Inflammatory macrophage (primary cell): ENCODE results near the gene UBE4B.
"Not testable (repeated sequence)": the region's sequence is repeated elsewhere in the genome, so short reads cannot be mapped to it uniquely, and the experiment has no call there.

Source experiments
- DNase-seq, 2 donors: peaks; one replicate each; pipeline ENCODE4 v3.0.0-alpha.2; 2020 to 2022

Gene UBE4B

DNA sequence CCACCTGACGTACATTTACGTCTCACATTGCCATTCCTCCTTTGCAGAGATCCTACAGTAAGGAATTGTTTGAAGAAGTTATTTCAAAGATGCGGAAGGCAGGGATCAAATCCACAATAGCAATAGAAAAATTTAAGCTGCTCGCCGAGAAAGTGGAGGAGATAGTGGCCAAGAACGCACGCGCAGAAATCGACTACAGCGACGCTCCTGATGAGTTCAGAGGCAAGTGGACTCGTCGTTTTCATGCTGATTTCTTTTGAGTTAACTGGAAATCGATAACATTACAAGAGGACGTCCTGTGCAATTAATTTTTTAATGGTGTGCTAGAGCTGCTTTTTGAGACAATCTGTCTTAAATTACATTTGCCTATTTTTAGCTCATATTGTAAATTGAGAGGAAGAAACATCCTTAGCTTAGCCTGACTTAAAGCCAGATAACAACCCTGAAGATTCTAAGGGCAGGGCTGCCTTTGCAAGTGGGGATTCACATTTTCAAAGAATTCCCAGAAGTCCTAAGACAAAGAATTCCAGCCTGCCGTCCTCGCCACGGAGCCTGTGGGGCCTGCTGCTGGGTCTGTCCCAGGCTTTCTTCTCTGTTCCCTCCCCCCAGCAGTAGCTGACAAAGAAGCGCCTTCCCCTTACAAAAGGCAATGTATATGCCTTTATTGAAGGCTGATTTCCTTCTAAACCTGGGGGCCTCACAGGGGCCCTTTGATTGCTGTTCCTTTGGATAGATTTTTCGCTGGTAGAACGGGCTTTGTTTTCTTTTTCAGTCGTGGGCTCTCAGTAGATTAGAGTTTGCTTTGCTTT, 146.0 kb downstream of the UBE4B start:
- no peak for DNase-seq

- DNase-seq, result no peak
Observed at GRCh38 chr1:10179406-10180091, 146.8 kb downstream of the UBE4B start.

- no peak for DNase-seq
Observed at GRCh38 chr1:10181154-10181553, 148.4 kb downstream of the UBE4B start.

DNA sequence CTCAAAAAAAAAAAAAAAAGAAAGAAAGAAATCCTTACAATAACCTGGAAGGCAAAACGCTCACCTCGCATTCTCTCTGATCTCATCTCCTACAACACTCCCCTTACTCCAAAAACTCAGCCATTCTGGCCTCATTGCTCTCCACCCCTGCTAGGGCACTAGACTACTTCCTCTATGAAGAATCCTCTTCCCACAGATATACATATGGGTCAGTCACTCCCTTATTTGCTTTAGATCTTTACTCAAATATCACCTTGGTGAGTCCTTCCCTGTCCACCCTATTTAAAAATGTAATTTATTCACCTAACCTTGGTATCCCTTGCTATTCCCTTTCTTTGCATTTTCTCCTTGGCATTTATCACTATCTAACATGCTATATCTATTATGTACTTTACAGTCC, 153.0 kb downstream of the UBE4B start:
- no peak for DNase-seq

DNA sequence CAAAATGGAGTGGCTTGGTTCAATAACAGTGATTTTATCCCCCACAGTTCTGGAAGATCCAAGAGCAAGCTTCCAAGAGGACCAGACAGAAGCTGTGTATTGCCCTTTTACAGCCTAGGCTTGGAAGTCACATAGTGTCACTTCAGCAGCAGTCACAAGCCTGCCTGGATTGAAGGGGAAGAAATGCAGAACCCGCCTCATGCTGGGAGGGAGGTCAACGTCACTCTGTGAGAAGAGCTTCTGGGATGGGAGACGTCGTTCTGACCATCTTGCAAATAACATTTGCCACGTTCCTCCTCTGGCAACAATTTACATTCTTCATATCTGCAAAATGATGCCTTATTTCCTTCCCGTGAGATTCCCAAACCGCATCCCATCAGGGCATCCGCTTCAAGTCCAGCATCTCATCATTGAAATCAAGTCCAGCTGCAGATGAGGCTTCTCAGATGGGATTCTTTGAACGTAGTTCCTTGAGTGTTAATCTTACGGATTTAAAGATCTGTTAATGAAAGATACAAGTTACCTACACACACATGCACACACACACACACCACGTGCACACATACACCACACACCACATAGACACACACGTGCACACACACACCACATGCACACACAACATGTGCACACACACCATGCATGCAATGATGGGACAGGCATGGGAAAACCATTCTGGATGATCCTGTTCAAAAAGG, 153.7 kb downstream of the UBE4B start:
- DNase-seq, result no peak

DNA sequence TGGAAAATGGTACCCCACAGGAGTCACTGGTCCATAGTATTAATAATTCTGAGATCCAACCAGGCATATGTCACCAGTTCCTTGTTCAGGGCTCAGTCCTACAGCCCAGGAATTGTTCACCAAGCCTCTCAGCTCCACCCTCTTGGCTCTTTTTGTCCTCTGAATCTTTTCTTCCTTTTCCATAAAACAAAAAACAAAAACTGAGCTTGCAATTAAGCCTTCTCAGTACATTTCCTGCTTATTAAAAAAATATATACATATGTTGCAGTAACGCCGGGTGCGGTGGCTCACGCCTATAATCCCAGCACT, 154.2 kb downstream of the UBE4B start:
- no peak for DNase-seq

DNA sequence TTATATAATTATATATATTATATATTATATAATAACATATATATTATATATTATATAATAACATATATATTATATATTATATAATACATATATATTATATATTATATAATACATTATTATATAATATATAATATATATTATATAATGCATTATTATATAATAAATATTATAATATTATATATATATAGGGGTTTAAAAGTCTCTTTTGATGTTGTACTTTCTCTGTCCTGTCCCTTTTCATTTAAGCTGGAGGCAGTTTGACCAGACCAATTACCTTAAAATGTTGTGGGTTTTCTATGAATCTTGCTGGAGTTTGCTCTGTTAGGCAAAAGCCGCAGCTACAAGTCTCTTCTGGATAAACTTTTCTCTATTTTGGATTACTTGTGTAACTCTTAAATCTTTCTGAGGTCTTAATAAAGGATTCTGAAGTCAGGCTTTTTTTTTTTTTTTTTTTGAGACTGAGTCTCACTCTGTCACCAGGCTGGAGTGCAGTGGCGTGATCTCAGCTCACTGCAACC, 155.4 kb downstream of the UBE4B start:
- no peak for DNase-seq

- DNase-seq, result no peak
Observed at GRCh38 chr1:10189659-10190058, 156.9 kb downstream of the UBE4B start.

DNA sequence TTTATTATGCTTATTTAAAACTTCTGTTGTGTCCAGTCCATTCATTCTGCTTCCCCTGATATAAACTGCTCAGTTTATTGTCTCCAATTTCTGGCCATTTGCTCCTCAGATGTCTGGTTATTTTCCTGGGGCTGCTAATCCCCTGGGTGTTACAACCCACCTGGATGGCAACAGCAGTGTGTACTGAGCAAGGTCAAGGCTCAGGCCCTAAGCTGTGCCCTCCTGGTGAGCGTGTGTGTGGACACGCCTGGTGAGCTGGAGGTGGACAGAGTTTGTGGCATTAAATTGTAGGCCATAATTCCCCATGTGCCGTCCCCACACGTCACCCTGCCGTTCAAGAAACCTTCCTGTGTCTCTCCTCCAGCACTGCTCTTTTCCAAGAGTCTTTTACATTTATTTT, 159.5 kb downstream of the UBE4B start:
- DNase-seq, result no peak

GRCh38 chr1:10193288-10193687, 160.5 kb downstream of the UBE4B start:
- DNase-seq, result no peak

- no peak for DNase-seq
Observed at GRCh38 chr1:10195570-10195969, 162.8 kb downstream of the UBE4B start.

GRCh38 chr1:10196976-10197375, 164.2 kb downstream of the UBE4B start:
- no peak for DNase-seq

- no peak for DNase-seq
Observed at GRCh38 chr1:10200620-10201019, 167.9 kb downstream of the UBE4B start.

GRCh38 chr1:10204003-10204642, 171.4 kb downstream of the UBE4B start:
- DNase-seq, result no peak

- not testable (repeated sequence) for DNase-seq
Observed at GRCh38 chr1:10205206-10205605, 172.4 kb downstream of the UBE4B start.

- no peak for DNase-seq
Observed at GRCh38 chr1:10207810-10208209, 175.1 kb downstream of the UBE4B start.

DNA sequence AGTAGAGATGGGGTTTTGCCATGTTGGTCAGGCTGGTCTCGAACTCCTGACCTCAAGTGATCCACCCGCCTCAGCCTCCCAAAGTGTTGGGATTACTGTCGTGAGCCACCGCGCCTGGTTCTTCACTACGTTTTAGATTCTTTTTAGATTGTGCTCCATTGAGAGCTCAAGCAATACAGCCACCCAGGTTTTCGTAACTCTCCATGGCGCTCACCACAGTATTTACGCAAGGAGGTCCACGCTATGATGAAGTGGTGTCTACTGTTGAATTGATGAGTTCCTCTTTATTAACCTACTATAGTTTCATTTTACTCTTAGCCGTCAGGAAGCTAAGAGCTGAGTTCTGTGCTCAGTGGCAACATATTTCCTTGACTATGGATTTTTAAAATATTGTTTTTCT, 175.8 kb downstream of the UBE4B start:
- DNase-seq, result peak; percentile 94 to 95

- DNase-seq, result no peak
Observed at GRCh38 chr1:10209590-10209904, 176.8 kb downstream of the UBE4B start.

DNA sequence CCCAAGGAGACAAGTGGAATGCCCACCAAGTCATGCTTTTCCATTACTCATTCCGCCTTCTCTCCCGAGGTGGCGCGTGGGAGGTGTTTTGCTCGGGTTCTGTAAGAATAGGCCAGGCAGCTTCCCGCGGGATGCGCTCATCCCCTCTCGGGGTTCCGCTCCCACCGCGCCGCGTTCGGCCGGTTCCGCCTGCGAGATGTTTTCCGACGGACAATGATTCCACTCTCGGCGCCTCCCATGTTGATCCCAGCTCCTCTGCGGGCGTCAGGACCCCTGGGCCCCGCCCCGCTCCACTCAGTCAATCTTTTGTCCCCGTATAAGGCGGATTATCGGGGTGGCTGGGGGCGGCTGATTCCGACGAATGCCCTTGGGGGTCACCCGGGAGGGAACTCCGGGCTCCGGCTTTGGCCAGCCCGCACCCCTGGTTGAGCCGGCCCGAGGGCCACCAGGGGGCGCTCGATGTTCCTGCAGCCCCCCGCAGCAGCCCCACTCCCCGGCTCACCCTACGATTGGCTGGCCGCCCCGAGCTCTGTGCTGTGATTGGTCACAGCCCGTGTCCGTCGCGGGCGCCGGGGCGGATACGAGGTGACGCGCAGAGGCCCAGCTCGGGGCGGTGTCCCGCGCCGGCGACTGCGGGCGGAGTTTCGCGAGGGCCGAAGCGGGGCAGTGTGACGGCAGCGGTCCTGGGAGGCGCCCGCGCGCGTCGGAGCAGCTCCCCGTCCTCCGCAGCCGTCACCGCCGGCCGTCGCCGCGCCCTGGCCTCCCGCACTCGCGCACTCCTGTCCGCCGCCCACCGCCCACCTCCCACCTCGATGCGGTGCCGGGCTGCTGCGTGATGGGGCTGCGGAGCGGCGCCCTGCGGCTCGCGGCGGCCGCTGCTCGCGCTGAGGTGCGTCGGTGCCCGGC, 177.4 kb downstream of the UBE4B start, which contains the start of gene KIF1B:
Gene KIF1B, plus strand, starts transcription at position 666 of the 906 bp plus-strand sequence. CDS start 21,759 bp downstream, outside the sequence.
- DNase-seq, result peak; percentile 99

DNA sequence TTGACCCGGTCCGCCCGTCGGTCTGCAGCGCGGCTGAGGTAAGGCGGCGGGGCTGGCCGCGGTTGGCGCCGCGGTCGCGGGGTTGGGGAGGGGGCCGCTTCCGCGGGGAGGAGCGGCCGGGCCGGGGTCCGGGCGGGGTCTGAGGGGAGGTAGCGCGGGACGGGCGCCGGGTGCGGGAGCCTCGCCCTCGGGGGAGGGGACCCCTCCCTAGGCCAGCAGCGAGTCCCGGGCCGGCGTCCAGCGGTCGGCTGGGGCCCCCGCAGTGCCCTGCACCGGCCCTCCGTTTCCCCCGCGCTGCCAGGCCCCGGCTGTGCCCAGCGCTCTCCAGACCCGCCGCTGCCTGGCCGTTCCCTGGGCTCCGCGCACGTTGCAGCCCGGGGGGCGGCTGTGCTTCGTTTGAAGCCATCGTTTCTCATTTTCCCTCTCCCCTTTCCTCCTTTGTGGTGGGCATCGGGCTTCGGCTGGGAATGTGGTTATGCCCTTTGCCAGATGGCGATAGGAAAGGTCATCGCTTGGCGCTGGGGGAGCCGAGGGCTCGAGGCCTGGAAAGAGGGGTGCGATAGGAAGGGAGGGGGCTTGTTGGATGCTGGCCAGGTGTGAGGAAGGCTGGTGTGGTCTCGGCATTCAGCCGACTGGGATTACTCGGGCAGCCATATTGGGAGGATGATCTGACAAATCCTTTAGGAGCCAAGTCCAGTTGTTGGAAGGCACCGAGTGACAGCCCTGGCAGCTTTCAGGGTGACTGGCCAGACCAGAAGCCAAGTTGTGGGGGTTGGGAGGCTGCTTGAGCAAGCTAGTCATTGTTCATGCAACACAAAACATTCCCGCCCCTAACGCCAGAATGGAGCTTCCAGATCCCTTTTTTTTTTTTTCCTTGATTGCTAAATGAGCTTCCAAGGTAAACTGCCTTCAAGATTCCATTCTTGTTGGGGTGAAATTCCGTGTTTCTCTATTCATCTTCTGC, 178.4 kb downstream of the UBE4B start:
- DNase-seq, result peak; percentile 60 to 79
